Fibroblast of peridontal ligament (primary cell): ENCODE measurements around the gene LGR4.
A peak's percentile ranks its signal among the peaks of the same experiment; 100 is the strongest.

ENCODE experiments used
- DNase-seq: peaks from one replicate; pipeline ENCODE4 v3.0.0-alpha.2; 2010; ENCODE audit errors: extremely low read depth

The LGR4 gene

DNA sequence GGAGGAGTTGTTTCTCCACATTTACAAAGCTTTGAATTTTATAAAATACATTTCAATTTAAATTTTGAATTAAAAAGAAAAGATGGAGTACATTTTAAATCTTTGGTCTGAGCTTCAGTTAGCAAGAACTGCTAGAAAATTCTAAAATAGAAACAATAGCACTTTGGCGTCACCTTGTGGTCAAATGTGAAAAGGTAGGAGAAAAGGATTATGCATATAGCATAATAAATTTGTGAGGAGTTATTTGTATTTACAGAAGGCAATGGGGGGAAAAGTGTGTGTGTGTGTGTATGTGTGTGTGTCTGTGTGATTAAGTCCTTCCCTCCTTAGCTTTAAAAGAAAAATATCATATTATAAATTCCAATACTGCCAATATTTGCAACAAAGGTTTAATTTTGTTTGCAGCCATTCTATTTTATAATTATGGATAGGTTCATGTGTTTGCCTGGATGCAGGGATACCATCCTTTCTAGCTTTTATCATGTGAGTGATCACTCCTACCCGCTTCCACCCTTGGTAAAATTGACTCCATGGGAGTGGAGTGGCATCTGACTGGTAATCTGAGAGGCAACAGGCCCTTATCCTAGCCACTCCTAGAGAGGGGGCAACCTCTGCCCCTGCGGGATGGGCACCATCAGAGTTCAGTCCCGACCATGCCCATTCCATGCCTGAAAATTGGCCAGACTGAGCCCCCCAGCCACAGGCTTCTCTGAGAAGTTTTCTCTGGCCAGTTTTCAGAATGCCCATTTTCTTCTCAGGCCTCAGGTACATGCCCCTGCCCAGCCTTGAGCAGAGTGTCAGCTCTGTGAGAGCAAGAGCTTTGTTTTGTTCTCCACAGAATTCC lies 13.6 kb upstream of the LGR4 start:
- DNase-seq, result peak; percentile 87

DNA sequence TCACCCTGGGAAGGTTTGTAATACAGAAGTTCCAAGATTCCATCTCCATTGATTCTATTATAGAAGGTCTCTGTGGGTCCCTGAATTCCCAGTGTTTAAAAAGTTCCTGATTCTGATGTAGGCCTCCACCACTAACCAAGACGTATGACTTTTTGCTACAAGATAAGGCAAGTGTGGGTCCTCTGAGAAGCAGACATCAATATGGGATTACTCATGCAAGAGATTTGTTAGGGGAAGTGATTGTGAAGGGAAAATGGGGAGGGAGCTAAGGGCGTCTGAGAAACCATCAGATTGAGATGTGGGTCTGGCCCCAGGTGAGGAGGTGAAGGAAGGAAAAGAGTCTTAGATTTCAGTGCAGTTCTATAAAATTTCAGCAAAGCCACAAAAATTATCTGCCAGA lies 10.2 kb upstream of the LGR4 start:
- DNase-seq, result no peak

DNA sequence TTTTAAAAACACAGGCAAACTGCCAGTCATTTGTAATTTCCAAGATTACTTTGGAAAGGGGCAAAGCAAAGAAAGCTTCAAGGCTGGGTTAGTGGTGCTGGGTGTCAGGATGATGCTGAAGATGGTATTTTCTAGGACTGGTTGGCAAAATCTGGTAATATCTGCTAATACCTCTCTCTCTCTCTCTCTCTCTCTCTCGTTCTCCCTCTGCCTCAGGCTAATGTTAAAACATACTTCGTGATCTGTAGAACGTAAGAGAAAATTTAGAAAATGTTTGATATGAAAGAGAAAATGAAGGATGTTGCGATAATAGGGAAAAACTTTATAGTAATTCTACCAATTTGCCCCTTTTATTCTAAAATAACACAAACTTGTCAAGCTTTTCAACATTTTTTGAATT lies 9.4 kb upstream of the LGR4 start:
- DNase-seq, result no peak

DNA sequence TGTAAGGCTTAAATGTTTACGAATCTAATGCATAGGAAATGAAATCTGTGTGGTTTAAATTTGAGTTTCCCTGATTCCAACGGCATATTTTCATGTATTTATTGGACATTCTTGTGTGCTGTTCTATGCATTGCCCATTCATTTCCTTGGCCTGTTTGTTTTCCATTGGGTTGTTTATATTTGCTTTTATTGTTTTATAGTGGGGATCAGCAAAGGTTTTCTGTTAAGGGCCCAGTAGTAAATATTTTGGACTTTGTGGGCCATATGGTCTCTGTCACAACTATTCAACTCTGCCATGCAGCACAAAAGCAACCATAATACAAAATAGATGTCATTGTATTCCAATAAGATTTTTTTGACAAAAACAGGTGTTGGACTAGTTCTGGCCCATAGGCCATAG lies 5.2 kb upstream of the LGR4 start:
- DNase-seq, result no peak

DNA sequence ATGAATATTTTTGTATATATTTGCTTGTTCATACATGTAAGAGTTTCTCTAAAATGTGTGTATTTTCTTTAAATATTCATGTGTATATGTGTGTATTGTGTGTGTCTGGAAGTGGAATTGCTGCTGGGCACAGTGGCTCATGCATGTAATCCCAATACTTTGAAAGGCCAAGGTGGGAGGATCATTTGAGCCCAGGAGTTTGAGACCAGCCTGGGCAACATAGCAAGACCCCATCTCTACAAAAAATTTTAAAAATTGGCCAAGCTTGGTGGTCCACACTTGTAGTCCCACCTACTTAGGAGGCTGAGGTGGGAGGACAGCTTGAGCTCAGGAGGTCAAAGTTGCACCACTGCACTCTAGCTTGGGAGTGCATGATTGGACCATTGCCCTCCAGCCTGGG lies 4.7 kb upstream of the LGR4 start:
- no peak for DNase-seq

DNA sequence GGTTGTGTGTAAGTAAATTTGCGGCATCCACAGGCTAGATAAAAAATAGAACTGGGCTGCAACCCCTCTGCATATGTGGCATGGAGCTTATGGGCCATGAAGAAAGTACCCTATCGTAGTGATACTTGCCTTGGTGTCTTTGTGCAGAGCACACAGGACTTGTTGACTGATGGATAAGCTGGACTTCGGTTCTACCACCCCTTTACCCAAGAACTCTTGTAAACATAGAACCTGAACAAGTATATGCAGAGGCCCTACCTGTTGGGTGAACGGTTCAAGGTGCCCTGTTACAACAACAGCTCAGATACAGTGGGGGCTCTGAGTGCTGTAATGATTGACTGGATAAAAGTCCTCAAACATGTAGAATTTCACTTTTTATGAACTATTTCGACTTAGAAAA lies 3.0 kb upstream of the LGR4 start:
- DNase-seq, result no peak

DNA sequence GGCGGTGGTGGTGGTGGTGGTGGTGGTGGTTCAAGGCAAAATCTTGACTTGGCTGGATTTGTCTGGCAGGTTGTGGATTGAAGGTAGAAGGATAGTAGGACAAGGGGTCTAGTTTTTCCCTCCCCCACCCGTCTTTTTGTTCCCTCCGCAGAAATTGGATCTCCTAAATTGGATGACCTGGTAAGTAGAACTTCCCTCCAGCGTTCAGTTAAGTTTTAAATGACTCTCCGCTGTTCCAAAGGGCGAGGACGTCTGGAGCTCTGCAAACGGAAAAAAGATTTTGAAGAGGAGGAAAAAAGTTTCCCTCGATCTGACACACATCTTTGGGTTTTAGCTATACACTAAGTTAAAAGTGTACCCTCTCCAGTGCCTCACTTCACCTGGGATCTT lies 422 bp upstream of the LGR4 start:
- no peak for DNase-seq

DNA sequence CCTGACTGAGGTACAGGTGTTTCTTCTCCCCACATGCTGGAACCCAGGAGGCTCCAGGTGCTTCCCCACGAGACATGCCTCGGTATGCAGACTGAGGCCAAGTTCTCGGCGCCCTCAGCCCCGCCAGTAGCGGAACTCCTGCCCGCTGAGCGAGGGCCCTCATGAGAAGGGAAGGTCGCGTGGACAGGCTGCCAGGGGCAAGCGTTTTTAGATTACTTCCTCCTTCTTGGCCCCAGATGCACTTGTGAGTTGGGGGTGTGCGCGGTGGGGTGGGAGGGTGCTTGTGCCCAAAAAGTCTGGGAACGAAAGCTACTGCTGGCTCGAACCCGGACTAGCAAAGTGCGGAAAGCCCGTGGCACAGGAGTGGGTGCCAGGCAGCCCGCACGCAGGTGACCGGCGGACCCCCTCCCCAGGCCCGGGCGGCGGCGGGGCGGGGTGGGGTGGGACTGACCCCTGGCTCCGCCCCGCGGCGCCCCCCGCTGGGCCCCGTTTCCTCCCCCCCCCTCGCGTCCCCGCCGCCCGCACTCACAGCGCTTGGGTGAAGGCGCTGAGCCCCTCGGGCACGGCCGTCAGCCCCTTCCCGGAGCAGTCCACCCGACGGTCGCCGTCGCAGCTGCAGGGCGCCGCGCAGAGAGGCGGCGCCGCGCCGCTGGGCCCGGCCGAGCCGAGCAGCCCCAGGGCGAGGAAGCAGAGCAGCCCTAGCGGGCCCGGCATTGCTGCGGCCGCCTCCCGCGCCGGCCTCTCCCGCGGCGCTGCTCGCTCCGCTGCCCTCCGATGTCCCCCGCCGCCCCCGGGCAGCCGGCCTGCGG lies 797 bp downstream of the LGR4 start:
- DNase-seq, result no peak

DNA sequence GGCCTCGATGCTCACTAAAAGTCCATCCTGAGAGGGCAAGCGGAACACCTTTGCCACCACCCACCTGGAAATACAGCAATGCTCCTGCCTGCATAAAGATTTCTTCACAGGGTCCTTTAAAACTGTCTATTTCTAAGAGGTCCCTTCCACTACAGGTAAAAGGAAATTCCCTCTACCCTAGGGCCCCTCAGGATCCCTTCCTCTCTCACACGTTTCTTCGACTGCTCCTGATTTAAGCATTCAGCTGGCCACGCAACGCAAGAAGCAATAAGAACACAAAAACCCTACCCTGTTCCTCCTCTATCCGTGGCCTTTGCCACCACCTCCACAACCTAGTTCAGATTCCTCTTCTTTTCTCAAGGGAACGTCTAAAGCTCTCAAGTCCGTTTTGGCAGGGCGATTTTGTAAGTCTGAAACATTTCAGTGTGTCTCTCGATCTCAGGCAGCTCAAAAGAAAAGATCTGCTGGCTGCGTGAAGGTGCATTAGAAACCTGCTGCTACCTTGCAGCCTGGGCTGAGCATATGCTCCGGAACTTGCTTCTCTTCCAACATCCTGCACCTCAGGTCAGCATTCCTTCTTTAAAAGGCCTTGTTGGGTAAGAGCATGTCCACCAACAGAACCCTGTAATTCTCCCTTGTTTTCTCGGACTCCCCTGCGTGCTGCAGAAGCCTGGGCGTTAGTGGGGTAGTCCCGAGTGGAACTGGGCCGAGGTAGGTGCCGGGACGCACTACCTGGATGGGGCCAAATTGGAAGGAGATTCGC lies 1.6 kb downstream of the LGR4 start:
- no peak for DNase-seq

DNA sequence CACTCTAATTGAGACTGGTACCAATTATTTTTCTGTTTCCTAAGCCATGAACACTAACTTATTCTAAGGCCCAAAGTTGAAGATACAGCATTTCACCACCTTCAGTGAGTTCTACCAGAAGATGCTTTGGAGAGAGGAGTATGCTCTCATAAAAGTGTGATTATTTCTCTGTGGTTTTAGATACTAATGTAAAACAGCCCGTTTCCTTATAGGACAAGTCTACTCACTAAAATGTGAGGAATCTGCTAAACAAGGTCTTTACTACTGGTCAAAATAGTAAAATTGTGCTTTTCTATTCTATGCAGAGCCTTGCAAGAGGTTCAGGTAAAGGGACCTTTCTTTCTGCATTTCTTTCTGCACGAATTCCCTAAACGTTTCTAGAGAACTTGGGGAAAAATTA lies 2.4 kb downstream of the LGR4 start:
- DNase-seq, result no peak

DNA sequence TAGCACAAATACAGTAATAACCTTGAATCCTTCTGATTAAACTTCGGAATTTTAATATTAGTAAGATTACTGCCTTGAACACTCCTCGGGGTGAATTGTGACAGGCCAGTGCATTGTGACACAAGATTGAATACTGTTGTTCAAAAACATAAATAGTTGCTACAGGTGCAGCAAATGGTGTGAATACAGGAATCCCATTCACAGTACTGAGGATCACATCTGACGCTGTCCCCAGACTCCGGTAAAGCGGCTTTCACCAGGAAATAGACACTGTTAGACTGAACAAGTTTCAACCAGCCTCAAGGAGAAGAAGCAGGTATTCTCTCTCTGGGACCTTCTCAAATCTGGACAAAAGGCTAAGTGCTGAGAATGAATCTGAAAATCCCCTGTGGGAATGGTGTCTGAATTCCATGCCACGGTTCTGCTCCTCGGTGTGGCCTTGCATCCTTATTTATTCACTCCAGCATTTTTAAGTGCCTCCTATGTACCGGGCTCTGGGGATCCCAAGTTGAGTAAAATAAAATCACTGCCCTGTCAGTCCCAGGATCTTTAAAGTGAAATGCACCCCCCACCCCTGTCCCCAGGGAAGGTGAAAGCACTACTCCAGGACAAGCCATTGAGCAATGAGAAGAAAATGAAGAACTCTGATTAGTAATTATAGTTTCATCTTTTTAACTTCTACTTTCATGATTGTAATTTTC lies 3.4 kb downstream of the LGR4 start:
- no peak for DNase-seq

DNA sequence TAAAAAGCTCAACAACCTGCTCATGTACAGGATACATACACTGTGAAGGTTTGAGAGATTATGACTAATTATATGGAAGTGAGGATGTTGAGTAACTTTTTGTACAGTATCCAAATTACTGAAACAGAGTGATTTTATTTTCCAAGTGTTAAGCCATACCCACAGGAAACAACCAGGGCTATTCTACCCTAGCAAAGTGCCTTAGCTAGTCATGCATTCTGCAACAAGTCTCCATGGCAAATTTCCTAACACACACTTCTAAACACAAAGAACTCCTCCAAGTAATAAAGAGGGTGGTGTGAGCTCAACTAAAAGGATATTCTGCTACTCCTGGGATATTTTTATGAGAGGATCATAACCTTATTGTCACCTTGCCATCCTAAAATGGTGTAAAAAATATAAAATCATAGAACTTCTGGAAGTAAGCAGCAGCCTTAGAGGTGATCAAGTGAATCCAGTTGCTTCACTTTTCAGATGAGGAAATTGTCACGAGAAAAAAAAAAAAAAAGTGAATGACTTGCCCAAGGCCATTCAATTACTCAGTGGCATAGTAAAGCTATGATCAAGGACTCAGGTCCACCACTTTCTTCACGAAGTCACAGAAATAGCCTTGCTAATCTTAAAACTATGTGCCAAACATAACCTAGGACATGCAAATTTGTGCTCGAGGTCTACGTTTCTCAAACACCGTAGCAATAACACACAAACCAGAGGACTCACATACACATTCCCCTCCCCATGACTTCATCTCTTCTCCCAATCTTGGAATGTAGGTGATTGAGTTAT lies 4.2 kb downstream of the LGR4 start:
- peak; percentile 65 for DNase-seq

DNA sequence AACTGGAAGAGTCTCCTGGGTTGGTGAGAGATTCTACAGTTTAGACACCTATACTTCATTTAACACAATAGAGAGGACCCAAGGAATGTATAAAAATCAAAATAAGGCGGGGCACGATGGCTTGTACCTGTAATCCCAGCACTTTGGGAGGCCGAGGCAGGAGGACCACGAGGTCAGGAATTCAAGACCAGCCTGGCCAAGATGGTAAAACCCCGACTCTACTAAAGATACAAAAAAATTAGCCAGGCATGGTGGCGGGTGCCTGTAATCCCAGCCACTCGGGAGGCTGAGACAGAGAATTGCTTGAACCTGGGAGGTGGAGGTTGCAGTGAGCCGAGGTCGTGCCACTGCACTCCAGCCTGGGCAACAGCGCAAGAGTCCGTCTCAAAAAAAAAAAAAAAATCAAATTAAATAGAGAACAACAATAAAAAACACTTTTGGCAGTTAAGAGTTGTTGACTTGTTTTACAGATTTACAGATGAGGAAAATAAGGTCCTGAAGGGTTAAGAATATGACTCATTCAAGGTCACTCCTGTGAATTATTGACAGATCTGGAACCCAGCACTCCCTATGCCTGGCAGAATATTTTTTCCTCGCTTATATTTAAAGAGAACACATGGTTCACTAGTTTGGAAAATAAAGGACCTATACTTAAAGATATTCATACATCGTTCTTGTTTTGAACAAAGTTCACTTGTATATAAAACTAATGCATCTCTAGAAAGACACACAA lies 5.2 kb downstream of the LGR4 start:
- DNase-seq, result no peak

DNA sequence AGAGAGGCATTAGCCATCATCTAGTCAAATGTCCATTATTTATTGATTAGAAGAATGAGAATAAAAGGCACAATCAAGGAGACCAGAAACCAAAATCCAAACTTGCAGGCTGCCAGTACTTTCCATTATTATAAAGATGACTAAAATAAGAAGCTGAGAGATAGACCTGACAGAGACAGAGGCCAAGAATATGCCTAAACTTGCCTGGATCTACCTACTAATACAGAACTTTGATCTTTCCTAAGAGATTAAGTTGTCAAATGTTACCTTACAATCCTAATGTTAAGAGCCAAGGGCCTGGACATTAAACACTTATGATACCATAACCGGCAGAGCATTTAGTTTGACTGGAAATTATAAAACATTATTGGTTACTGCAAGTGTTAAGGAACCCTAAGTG lies 6.2 kb downstream of the LGR4 start:
- DNase-seq, result no peak

DNA sequence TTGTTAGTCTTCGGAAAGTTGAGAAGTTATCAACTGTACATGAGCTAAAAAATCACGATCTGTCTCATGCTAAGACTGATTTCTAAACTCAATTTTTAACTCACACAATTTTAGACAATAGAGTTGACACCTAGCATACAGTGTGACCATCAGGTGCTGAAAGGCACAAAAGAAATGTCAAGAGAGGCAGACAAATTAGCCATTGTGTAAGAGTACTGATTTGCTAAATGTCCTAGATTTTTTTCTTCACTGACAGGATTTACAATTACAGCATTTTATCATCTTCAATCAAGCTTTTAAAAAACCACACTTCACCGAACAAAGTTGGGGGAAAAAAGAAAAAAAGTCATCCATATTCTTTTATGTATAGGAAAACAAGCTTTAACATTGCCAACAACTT lies 7.0 kb downstream of the LGR4 start:
- DNase-seq, result no peak

DNA sequence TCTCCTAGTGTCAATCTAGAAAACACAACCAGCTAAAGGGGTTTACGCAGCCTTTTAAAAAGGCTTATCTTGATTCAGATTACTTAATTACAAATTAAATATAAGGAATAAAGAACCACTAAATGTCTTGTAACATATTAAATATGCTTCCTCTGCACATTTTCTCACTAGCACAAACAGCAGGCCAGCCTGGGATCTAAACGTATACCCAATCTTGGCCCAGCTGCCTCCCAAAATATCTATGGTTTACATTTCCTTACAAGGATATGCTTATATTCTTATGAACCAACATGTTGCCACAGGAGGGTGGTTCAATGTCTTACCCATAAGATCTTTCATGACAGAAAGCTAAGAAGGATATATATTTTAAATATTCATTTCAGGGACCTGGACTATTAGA lies 7.7 kb downstream of the LGR4 start:
- no peak for DNase-seq

DNA sequence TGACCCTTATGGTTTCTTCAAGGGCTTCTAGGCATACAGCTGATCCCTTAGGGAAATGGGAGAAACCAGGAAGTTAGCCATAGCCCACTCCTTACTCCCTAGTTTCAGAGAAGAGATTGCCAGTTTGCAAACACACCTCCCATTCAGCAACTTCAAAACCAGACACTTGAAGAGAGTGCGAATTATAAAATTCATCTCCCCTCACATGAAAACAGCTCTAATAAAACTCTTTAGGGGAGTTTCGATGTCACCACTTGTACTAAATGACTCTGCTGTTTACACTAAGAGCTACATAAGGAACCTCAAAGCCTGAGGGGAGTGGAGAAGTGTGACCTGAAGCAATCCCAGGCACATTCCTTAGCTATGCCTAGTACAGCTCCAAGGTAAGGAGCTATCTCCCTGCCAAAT lies 8.3 kb downstream of the LGR4 start:
- DNase-seq, result no peak

DNA sequence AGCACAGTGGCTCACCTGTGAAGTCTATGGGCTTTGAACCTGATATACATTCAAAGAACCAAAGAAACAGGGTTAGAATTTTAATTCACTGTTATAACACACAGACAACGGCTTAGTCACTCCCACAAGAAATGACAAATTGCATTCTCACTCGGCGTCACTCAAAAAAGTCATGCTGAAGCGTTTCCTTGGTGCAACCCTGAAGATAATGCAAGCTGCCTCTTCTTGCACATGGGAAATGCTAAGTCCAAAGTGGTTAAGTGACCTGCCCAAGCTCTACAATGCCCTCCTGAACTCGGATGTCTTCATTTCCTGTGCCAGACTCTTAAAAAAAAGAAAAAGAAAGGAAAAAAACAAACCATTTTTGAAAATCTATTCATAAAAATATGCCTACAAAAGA lies 10.0 kb downstream of the LGR4 start:
- DNase-seq, result no peak

DNA sequence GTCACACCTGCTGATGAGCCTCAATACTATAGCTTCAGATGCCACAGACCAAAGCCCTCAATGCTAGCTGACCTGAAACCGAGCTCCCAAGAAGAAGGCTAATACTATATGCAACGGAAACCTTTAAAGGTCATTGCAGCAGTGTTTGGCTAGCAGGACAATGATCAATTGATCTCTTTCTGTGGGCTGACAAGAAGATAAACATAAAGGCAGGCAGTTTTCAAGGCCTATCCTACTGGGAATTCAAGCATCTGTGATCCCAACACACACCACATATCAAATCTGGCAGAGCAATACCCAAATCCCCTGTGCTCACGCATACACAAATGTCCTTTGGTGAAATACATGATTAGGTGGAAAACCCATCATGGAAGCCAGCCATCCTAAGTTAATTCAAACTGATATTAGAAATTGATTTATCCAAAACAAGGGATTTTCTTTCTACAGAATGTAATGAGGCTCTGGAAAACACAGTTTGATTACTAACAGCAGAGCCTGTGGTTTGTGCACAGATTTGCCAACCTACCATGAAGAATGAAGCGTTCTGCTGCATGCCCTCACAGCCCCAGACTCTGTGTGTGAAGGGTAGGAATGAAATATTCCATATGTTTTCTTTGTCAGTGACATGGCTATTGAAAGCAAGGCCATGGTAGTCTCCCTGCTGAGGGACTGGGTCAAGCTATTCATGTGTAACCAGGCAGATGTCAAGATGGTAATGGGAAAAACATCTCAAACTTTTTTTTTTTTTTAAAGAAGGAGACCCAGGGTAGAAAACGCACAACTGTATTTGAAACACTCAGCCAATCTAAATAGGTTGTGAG lies 12.2 kb downstream of the LGR4 start:
- no peak for DNase-seq

DNA sequence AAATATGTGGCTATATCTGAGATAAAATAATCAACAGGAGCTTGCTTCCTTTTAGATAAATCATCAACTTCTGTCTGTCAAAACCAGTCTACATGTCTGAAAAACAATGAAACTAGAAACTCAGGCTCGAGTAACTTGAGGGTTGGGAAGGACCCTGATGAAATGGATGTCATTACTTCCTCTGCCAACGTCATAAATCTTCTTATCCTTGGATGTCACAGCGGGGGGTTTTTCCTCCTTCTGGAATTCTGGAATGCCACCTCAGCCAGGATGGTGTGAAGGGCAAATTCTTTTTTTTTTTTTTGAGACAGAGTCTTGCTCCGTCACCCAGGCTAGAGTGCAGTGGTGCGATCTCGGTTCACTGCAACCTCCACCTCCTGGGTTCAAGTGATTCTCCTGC lies 13.4 kb downstream of the LGR4 start:
- no peak for DNase-seq
